Pancreas (tissue), 10 donors: ENCODE results near the gene TMEM131L. TPM values are rescaled to one million over a fixed set of nuclear protein-coding genes. Genes with fewer than 3 reads are reported as not detected.
A peak's percentile ranks its signal among the peaks of the same experiment; 100 is the strongest.

ENCODE experiments used
- ATAC-seq, 4 donors: fragments of 200-7000 bp; cut with Tn5 transposase; one replicate each; pipeline versions ENCODE4 v1.8.0 to v1.9.1; 2020; ENCODE audit warnings: mild to moderate bottlenecking in 4 of 4, moderate library complexity in 4 of 4
- DNase-seq, 6 donors: peaks; one replicate each; pipeline ENCODE4 v3.0.0-alpha.2; 2020
- FAIRE-seq: peaks from 2 replicates; lab custom pipeline; 2012; peaks lifted over from hg19 to GRCh38; lab: Jason Lieb, UNC
- H3K27ac ChIP-seq, 4 donors: fragments of 200-600 bp; sonication (generic); 1 replicate in 3 of 4; 2 replicates in 1 of 4; pipeline versions ENCODE4 v1.5.0 to v1.8.0; 2020
- H3K27me3 ChIP-seq, 4 donors: fragments of 200-600 bp; one replicate each; pipeline ENCODE4 v1.8.0; 2021
- H3K36me3 ChIP-seq, 3 donors: fragments of 200-600 bp; sonication (generic) in 1 of 3; one replicate each; pipeline versions ENCODE4 v1.5.0 to v1.8.0; 2020 to 2021
- H3K4me1 ChIP-seq, 3 donors: fragments of 200-600 bp; one replicate each; pipeline ENCODE4 v1.8.0; 2021
- H3K4me3 ChIP-seq, 4 donors: fragments of 200-600 bp; sonication (generic) in 2 of 4; one replicate each; pipeline versions ENCODE4 v1.5.0 to v1.8.0; 2020 to 2021
- H3K9me3 ChIP-seq, 4 donors: fragments of 200-600 bp; one replicate each; pipeline ENCODE4 v1.8.0; 2021
- WGBS, 2 donors: extraction: QIAGEN DNeasy Blood & Tissue Kit; methylation state at CpG; one replicate each; pipeline ENCODE4 v1.1.7; 2013; 5-methylcytosine and 5-hydroxymethylcytosine counted together
- intact Hi-C, 3 donors: fragments of 100-400 bp; cut with DNase I; formaldehyde crosslinking; loops; one replicate each; pipeline versions ENCODE4 v1.11.1 to v1.14.2; 2022
- polyA plus RNA-seq, 2 donors: library from polyadenylated mRNA; stranded (reverse); fragments of 200-250 nt; gene quantifications; one replicate each; pipeline ENCODE4 v1.2.3, GENCODE V29; 2013
- total RNA-seq, 6 donors: library from RNA; stranded (reverse); fragmentation: NEBNext Ultra II Directional in 4 of 6; extraction: Animal tissue kit (Norgen Biotek cat#: 25700) in 4 of 6; gene quantifications; one replicate each; pipeline versions ENCODE4 v1.2.1 to v1.2.4, GENCODE V29; 2021 to 2023
- TF ChIP-seq, protein P1 (sequence below), 4 donors: fragments of 200-600 bp; sonication (generic) in 3 of 4; IDR thresholded peaks; one replicate each; pipeline versions ENCODE4 v1.5.0 to v1.8.0; 2021; ENCODE audit warnings: antibody characterized with exemption in 4 of 4
- donor health status: healthy with polysubstance abuse.
- donor health status: DM: no; HTN: no; CAD: no; lungs with moderate emphysema.
- donor health status: DM: no; HTN: no; CAD: no.
- donor health status: control.
- donor health status: control.
- donor health status: Bipolar disorder and iron deficiency.
- donor health status: DM: yes; HTN: yes; CAD: no.
- donor health status: DM: no; HTN: no; CAD: no.
- donor health status: DM: no; HTN: no; CAD: no.
- donor health status: DM: yes; HTN: yes; CAD: no.

The TMEM131L gene
- total and polyA plus RNA-seq, 8 donors: 9.4 to 29.5 (median 20.1) TPM

DNA sequence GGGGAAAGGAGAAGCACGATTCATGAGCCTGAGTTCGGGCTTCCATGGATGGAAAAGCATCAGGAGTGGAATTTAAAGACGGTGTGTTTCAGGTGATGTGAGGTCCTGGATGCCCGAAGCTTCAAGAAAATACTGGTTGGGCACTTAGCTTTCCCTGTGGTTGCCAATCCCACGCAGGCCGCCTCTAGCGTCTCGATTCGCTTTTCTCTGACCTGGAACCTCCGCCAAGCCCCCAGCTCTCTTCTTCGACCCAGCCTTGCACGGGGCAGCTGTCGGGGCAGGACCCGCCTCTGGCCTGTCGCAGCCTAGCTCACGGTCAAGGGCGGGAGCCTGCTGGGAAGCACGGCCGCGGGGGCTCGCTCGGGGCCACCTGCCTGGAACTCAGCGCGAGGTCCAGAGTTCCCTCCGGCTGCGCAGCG, 217.6 kb downstream of the TMEM131L start:
- Histone ChIP-seq H3K36me3 (peaks cover 0 to 8% (median 0%) of the 10 kb centered on the region in 3 donors), H3K27me3 (no peaks in the 10 kb centered on the region), H3K27ac (peak overlapping the region in 2 of 4 donors; percentile 55 to 63), H3K4me3 (peak overlapping the region; percentile 53 to 77 (median 60)), H3K4me1 (peaks cover 0 to 6% (median 0%) of the 10 kb centered on the region in 3 donors), H3K9me3 (no peaks in the 10 kb centered on the region)
- TF ChIP-seq, protein P1, sequence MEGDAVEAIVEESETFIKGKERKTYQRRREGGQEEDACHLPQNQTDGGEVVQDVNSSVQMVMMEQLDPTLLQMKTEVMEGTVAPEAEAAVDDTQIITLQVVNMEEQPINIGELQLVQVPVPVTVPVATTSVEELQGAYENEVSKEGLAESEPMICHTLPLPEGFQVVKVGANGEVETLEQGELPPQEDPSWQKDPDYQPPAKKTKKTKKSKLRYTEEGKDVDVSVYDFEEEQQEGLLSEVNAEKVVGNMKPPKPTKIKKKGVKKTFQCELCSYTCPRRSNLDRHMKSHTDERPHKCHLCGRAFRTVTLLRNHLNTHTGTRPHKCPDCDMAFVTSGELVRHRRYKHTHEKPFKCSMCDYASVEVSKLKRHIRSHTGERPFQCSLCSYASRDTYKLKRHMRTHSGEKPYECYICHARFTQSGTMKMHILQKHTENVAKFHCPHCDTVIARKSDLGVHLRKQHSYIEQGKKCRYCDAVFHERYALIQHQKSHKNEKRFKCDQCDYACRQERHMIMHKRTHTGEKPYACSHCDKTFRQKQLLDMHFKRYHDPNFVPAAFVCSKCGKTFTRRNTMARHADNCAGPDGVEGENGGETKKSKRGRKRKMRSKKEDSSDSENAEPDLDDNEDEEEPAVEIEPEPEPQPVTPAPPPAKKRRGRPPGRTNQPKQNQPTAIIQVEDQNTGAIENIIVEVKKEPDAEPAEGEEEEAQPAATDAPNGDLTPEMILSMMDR (IDR thresholded peaks at IDR 0.05): no peak
- FAIRE-seq (no peak), ATAC-seq (peak in 1 of 4 donors; percentile 34), DNase-seq (no peak)
- WGBS, 2 donors: 4 to 5% methylated on average over 27 of the region's 27 CpGs
- intact Hi-C loops: no loop called here

DNA sequence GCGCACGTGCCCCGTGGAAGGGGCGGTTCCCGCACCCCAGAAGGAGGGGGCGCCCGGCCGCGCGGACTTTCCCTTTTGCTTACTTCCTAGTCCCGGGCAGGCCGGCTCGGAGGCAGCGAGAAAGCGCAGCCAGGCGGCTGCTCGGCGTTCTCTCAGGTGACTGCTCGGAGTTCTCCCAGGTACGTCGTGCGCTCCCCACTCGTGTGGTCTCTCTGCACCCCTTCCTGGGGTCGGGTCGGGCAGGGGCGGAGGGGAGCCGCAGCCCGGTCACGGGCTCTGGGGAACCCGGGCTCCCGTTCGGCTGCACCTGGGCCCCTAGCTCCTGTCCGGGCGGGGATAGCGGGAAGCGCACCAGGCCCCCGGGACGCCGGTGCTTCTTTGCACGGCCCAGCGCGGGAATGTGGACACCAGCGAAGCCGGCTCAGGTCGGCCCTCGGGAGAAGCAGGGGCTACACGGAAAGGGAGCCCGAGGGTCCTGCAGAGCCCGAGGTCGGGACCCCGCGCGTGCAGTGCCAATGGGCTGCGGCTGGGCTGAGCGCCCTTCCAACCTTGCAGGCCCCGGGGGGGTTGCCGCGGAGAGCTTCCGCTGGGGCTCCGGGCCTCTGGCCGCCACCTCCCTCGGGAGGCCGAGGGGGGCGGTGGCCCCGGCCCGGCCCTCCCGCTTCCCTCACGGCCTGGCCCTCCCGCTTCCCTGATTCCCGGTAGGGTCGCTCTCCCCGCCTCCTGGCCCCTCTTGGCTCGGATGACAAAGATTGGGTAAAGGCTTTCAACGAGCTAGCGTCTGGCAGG, 218.2 kb downstream of the TMEM131L start, which contains the start of gene TLR2:
Gene TLR2, plus strand, starts transcription at position 99 of the 789 bp plus-strand sequence. CDS start 18,628 bp downstream, outside the sequence.
- TF ChIP-seq, protein P1 (IDR thresholded peaks at IDR 0.05): no peak
- Histone ChIP-seq H3K27ac (peak within 1 kb of the TSS in 2 of 4 donors; percentile 55 to 63), H3K4me1 (peaks cover 0 to 6% (median 0%) of the 10 kb centered on the region in 3 donors), H3K36me3 (peaks cover 0 to 8% (median 0%) of the 10 kb centered on the region in 3 donors), H3K27me3 (no peaks in the 10 kb centered on the region), H3K4me3 (peak within 1 kb of the TSS; percentile 53 to 77 (median 60)), H3K9me3 (no peaks in the 10 kb centered on the region)
- DNase-seq (peak; percentile 63 to 91 (median 76)), ATAC-seq (peak; percentile 91 to 95 (median 93)), FAIRE-seq (no peak)
- intact Hi-C loops: no loop called here
- 0% methylated on average over 56 to 75 of the region's 75 CpGs for WGBS, 2 donors

DNA sequence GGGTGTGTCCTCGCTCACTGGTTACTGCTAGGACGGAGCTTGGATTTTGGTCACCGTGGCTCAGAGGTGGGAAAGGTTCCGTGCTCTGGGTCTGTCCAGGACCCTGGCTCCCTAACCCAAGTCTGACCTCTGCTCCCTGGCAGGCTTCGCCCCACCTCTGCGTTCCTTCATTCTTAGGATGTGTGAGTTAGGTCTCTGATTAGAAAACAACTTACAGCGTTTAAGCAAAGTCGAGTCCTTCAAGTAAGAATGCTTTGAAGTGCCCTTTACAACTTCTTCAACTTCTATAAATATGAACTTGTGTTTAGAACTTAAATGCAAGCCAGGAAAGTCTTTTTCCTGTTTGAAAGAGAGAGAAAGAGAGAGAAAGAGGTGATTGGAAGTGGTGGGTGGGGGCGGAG, 218.8 kb downstream of the TMEM131L start:
- H3K27ac ChIP-seq: peak overlapping the region in 2 of 4 donors; percentile 55 to 63
- WGBS, 2 donors: 15% methylated on average over 9 of the region's 9 CpGs
- H3K4me3 ChIP-seq: peak overlapping the region; percentile 53 to 77 (median 60)
- TF ChIP-seq, protein P1 (IDR thresholded peaks at IDR 0.05): no peak
- peaks cover 0 to 8% (median 0%) of the 10 kb centered on the region in 3 donors for H3K36me3 ChIP-seq
- H3K4me1 ChIP-seq: peaks cover 0 to 6% (median 0%) of the 10 kb centered on the region in 3 donors
- H3K27me3 ChIP-seq: no peaks in the 10 kb centered on the region
- H3K9me3 ChIP-seq: no peaks in the 10 kb centered on the region
- ATAC-seq: peak in 1 of 4 donors; percentile 61
- intact Hi-C loops: no loop called here
- no peak for FAIRE-seq
- peak in 1 of 6 donors; percentile 43 for DNase-seq

Other genes with a start within 250 kb of the TMEM131L start
- under 1 TPM in 4 of 6 donors, not detected in 2; 0.25 to 0.70 (median 0.33) TPM for gene MND1, start 121.7 kb upstream of the TMEM131L start, total RNA-seq
- gene MND1, start 121.7 kb upstream of the TMEM131L start, polyA plus RNA-seq: under 1 TPM in 1 of 2 donors, not detected in 1; 0.35 TPM
- 10 to 100 TPM in 2 of 6 donors, 1 to 10 TPM in 4; 2.3 to 23.9 (median 5.4) TPM for gene TLR2, start 217.9 kb downstream of the TMEM131L start, total RNA-seq
- 1 to 10 TPM; 2.9 to 3.2 TPM for gene TLR2, start 217.9 kb downstream of the TMEM131L start, polyA plus RNA-seq